B cell (primary cell): Measurements from ENCODE around the gene SLC4A2. TPM values are rescaled to one million over a fixed set of nuclear protein-coding genes. Genes with fewer than 3 reads are reported as not detected.
A peak's percentile ranks its signal among the peaks of the same experiment; 100 is the strongest.

ENCODE experiments used
- ATAC-seq: fragments of 200-7000 bp; cut with Tn5 transposase; one replicate; pipeline ENCODE4 v1.10.0; 2021; ENCODE audit warnings: low read depth, mild to moderate bottlenecking, moderate number of reproducible peaks, moderate library complexity
- CTCF ChIA-PET: fragments of 350-600 bp; sonication (Branson Sonifier 250); formaldehyde crosslinking; loops from one replicate; lab custom pipeline; 2021; ENCODE audit warnings: antibody characterized with exemption, inconsistent platforms; lab: Charles Lee
- POLR2A ChIA-PET: fragments of 350-600 bp; sonication (Branson Sonifier 250); formaldehyde crosslinking; loops from one replicate; lab custom pipeline; 2021; ENCODE audit warnings: antibody characterized with exemption; lab: Charles Lee
- DNase-seq: peaks from one replicate; pipeline ENCODE4 v3.0.0; 2013
- H2AFZ ChIP-seq: 2 replicates; pipeline ENCODE4 v1.6.1; 2012; ENCODE audit warnings: mild to moderate bottlenecking, low read depth, low read length; ENCODE audit not compliant: insufficient read depth, poor library complexity, severe bottlenecking
- H3K27ac ChIP-seq, 2 donors: 1 replicate in 1 of 2; 2 replicates in 1 of 2; pipeline ENCODE4 v1.5.1; 2012 to 2013; ENCODE audit warnings: low read length in 2 of 2, mild to moderate bottlenecking in 2 of 2, moderate library complexity in 1 of 2
- H3K27me3 ChIP-seq, 4 experiments: fragments of 200-600 bp in 1 of 4; sonication (generic) in 1 of 4; replicated peaks in 1 of 4; 1 replicate in 2 of 4; 2 replicates in 2 of 4; pipeline versions ENCODE4 v1.6.1 to v1.7.0; 2013 to 2016; ENCODE audit warnings: low read length in 3 of 4, mild to moderate bottlenecking in 2 of 4, mixed read lengths in 1 of 4, moderate library complexity in 1 of 4; ENCODE audit not compliant: insufficient read depth in 4 of 4, control insufficient read depth in 3 of 4; ENCODE audit errors: control extremely low read depth in 1 of 4
- H3K36me3 ChIP-seq, 2 experiments: replicated peaks in 1 of 2; 1 replicate in 1 of 2; 2 replicates in 1 of 2; pipeline versions ENCODE4 v1.6.1 to v1.7.1; 2013; ENCODE audit warnings: low read length in 1 of 2; ENCODE audit not compliant: insufficient read depth in 2 of 2, control insufficient read depth in 1 of 2; ENCODE audit errors: control extremely low read depth in 1 of 2, extremely low read depth in 1 of 2
- H3K4me1 ChIP-seq, 2 donors: fragments of 200-600 bp in 1 of 2; sonication (generic) in 1 of 2; 1 replicate in 1 of 2; 2 replicates in 1 of 2; pipeline versions ENCODE4 v1.5.1 to v1.6.1; 2013 to 2017; ENCODE audit warnings: low read length in 2 of 2; ENCODE audit not compliant: control insufficient read depth in 2 of 2, insufficient read depth in 2 of 2
- H3K4me2 ChIP-seq: replicated peaks from 2 replicates; pipeline ENCODE3; 2012; ENCODE audit warnings: mild to moderate bottlenecking, low read depth, low read length; ENCODE audit not compliant: poor library complexity, severe bottlenecking
- H3K4me3 ChIP-seq, 5 experiments: fragments of 200-600 bp in 1 of 5; sonication (generic) in 1 of 5; 1 replicate in 3 of 5; 2 replicates in 2 of 5; pipeline versions ENCODE4 v1.5.1 to v1.7.0; 2011 to 2016; ENCODE audit warnings: low read length in 4 of 5, mild to moderate bottlenecking in 4 of 5, low read depth in 2 of 5, control low read depth in 1 of 5, moderate library complexity in 1 of 5; ENCODE audit not compliant: insufficient read depth in 1 of 5; ENCODE audit errors: control extremely low read depth in 1 of 5, extremely low read depth in 1 of 5
- H3K79me2 ChIP-seq: fragments of 200-600 bp; sonication (generic); one replicate; pipeline ENCODE4 v1.6.0; 2016; ENCODE audit warnings: low read length; ENCODE audit not compliant: control insufficient read depth, insufficient read depth
- H3K9ac ChIP-seq: fragments of 200-600 bp; sonication (generic); 2 replicates; pipeline ENCODE4 v1.6.1; 2017; ENCODE audit warnings: mild to moderate bottlenecking, low read length, moderate library complexity
- H3K9me3 ChIP-seq, 3 donors: one replicate each; pipeline versions ENCODE4 v1.6.1 to v1.7.1; 2013; ENCODE audit warnings: low read length in 2 of 3; ENCODE audit not compliant: control insufficient read depth in 2 of 3, insufficient read depth in 1 of 3; ENCODE audit errors: control extremely low read depth in 1 of 3
- H4K20me1 ChIP-seq: 2 replicates; pipeline ENCODE4 v1.6.0; 2012; ENCODE audit warnings: mild to moderate bottlenecking, low read length; ENCODE audit not compliant: insufficient read depth, control insufficient read depth, poor library complexity, severe bottlenecking
- H3K27ac Mint-ChIP-seq: one replicate; pipeline ENCODE4 v1.8.0; 2021; ENCODE audit warnings: mixed read lengths
- H3K27me3 Mint-ChIP-seq: one replicate; pipeline ENCODE4 v1.8.0; 2021; ENCODE audit warnings: mixed read lengths
- H3K4me1 Mint-ChIP-seq: one replicate; pipeline ENCODE4 v1.8.0; 2021; ENCODE audit warnings: mixed read lengths
- H3K4me3 Mint-ChIP-seq: one replicate; pipeline ENCODE4 v1.8.0; 2021; ENCODE audit warnings: mixed read lengths
- H3K9me3 Mint-ChIP-seq: one replicate; pipeline ENCODE4 v1.8.0; 2022; ENCODE audit warnings: mixed read lengths; ENCODE audit not compliant: insufficient read depth
- EZH2 ChIP-seq: IDR thresholded peaks from 2 replicates; pipeline ENCODE4 v1.6.1; 2012; ENCODE audit warnings: borderline replicate concordance, low read depth, mild to moderate bottlenecking, moderate library complexity, low read length; ENCODE audit not compliant: insufficient read depth, poor library complexity, severe bottlenecking
- WGBS: methylation state at CpG from one replicate; pipeline ENCODE4 v1.1.5; 2013; ENCODE audit warnings: missing lambda C conversion rate; ENCODE audit not compliant: insufficient coverage; 5-methylcytosine and 5-hydroxymethylcytosine counted together
- intact Hi-C: fragments of 100-400 bp; cut with micrococcal nuclease; formaldehyde crosslinking; loops from one replicate; pipeline ENCODE4 v1.10.0; 2022
- polyA plus RNA-seq: library from polyadenylated mRNA; depleted of rRNA; stranded (reverse); fragments of >200 nt; gene quantifications from 2 replicates; pipeline ENCODE4 v1.2.3, GENCODE V29; 2012
- total RNA-seq, 2 donors: library from RNA; stranded (reverse); fragments of 120-200 nt in 1 of 2; gene quantifications; 1 replicate in 1 of 2; 2 replicates in 1 of 2; pipeline versions ENCODE4 v1.2.3 to v1.2.4, GENCODE V29; 2013 to 2022
- TF ChIP-seq, protein P1 (sequence below): fragments of 200-600 bp; IDR thresholded peaks from one replicate; pipeline ENCODE4 v1.8.0; 2022; ENCODE audit warnings: antibody characterized with exemption, mild to moderate bottlenecking

The SLC4A2 gene
- total and polyA plus RNA-seq, 2 donors (not counting 1 experiment from before 2014, with no cell fraction given) = 82.8 to 113 TPM

DNA sequence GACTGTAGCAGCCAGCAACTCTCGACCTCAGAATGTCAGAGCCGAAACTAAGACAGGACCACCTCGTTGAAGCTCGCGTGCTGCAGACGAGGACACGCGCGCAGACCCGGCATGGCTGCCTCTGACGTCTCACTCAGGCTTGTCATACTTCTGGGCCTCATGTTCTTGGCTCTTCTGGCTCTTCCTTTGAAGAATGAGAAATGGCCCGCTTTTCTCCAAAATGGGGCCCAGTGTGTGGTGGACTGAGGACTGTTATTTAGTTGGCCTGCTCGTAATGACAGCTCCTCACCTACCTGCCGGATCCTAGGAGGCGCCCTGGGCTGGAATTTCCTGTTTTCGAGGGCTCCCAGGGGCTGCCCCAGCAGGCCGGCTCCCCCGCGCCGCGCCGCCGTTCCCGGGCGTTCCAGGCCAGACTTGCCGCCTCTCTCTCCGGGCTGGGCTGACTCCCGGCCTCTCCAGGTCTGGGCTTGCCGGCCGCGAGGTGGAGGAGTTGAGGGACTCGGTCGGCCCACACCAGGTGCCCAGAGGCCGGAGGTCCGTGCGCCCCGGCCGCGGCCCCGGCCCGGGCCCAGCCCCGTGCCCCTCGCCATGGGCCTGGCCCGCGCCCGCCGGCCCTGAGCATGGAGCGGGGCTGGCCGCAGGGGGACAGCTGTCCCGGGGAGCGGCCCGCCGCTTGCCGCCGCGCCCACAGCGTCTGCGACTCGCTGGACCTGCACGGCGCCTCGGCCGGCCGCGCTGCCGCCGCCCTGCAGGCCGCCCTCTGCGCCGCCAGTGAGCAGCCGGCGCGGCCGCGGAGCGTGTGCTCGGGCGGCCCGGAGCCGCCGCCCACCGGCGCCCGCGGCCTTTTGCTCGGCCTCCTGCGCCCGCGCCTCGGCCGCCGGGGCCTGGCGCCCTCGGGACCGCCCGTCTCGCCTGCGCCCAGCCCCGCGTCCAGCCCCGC is 55.0 kb downstream of the SLC4A2 start:
- intact Hi-C loops = no loop called here
- Histone ChIP-seq H3K9me3 (no peaks in the 10 kb centered on the region), H3K36me3 (no peaks in the 10 kb centered on the region), H3K4me3 (no peak overlapping the region), H3K27me3 (peaks cover 0 to 34% (median 8%) of the 10 kb centered on the region in 4 experiments), H3K4me1 (peaks cover 0 to 6% of the 10 kb centered on the region in 2 donors), H2AFZ (no peak overlapping the region), H3K27ac (no peak overlapping the region), H3K79me2 (no peaks in the 10 kb centered on the region), H3K9ac (no peak overlapping the region), H3K4me2 (peak overlapping the region; percentile 44), H4K20me1 (peaks cover 6% of the 10 kb centered on the region)
- CTCF ChIA-PET = interaction anchor here (0.6 to 1.6 kb wide), 6 partner anchors 10 to 669 kb away, joined by 3 to 4 read pairs (median 3); no protein-coding TSS in a partner anchor
- ATAC-seq = no peak
- TF ChIP-seq EZH2 = no peak
- TF ChIP-seq, protein P1, sequence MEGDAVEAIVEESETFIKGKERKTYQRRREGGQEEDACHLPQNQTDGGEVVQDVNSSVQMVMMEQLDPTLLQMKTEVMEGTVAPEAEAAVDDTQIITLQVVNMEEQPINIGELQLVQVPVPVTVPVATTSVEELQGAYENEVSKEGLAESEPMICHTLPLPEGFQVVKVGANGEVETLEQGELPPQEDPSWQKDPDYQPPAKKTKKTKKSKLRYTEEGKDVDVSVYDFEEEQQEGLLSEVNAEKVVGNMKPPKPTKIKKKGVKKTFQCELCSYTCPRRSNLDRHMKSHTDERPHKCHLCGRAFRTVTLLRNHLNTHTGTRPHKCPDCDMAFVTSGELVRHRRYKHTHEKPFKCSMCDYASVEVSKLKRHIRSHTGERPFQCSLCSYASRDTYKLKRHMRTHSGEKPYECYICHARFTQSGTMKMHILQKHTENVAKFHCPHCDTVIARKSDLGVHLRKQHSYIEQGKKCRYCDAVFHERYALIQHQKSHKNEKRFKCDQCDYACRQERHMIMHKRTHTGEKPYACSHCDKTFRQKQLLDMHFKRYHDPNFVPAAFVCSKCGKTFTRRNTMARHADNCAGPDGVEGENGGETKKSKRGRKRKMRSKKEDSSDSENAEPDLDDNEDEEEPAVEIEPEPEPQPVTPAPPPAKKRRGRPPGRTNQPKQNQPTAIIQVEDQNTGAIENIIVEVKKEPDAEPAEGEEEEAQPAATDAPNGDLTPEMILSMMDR = no peak
- WGBS = 40% methylated on average over 100 of the region's 101 CpGs
- Mint-ChIP-seq H3K27ac (no peak overlapping the region), H3K4me3 (peak overlapping the region; percentile 39), H3K27me3 (peaks cover 20% of the 10 kb centered on the region), H3K9me3 (no peaks in the 10 kb centered on the region), H3K4me1 (peaks cover 10% of the 10 kb centered on the region)
- POLR2A ChIA-PET = no interaction called here
- no peak for DNase-seq
